ENCODE results near the gene SMYD3. TPM values are rescaled to one million over a fixed set of nuclear protein-coding genes. Genes with fewer than 3 reads are reported as not detected.

Gene SMYD3
- total and polyA plus RNA-seq, 2 of the 13 experiments (the other 11 are each of a cell fraction or from before 2014, with no cell fraction given) = 27.7 to 35.8 TPM

DNA sequence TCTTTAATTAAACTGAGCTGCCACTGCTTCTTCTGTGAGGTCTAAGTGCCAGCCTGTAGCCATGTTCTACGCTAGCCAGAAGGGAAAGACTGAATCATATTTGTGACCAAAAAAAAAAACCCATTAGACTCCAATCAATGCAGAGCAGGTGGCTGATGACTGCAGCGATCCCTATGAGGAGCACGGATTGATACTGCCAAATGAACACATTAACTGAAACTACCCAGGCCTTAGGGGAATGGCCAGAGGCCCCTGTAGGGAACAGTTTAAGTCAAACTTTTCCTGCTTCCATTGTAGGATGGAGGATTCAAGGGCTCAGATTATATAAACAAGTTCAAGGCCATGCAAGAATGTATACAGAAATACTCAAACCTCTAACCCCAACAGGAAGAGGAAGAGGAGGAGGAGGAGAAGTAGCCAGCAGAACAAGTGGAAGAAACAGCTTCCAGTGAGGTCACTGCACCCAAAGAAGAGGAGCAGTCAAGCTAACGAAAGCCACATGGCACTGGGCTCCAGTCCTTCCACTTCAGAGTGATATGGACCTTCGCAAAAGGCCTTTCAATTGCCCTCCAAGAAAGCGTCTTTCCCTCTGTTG is 328.3 kb downstream of the SMYD3 start (continued):
- TF ChIP-seq FOXJ3 (CRISPR knock-in tag; IDR thresholded peaks at IDR 0.05; ENCODE audit: borderline replicate concordance) (no peak), ZNF256 (CRISPR knock-in tag; conservative IDR thresholded peaks at IDR 0.05) (no peak), FOXA3 (CRISPR knock-in tag; IDR thresholded peaks at IDR 0.05) (0 out of 2 replicates have a peak, but pooled peaks have one; percentile 19), SALL1 (CRISPR knock-in tag; IDR thresholded peaks at IDR 0.05) (0 out of 2 replicates have a peak, but pooled peaks have one; percentile 15), U2AF2 (IDR thresholded peaks at IDR 0.05; ENCODE audit: low read depth, low read length) (no peak), SAP130 (CRISPR knock-in tag; IDR thresholded peaks at IDR 0.05; ENCODE audit: low read depth) (peak; percentile 19; the same call in 1 of the 2 replicates), REPIN1 (CRISPR knock-in tag; IDR thresholded peaks at IDR 0.05; ENCODE audit: borderline replicate concordance, low read depth) (no peak), GATAD2A (CRISPR knock-in tag; IDR thresholded peaks at IDR 0.05) (0 out of 2 replicates have a peak, but pooled peaks have one; percentile 43)
- TF ChIP-seq, protein P1, sequence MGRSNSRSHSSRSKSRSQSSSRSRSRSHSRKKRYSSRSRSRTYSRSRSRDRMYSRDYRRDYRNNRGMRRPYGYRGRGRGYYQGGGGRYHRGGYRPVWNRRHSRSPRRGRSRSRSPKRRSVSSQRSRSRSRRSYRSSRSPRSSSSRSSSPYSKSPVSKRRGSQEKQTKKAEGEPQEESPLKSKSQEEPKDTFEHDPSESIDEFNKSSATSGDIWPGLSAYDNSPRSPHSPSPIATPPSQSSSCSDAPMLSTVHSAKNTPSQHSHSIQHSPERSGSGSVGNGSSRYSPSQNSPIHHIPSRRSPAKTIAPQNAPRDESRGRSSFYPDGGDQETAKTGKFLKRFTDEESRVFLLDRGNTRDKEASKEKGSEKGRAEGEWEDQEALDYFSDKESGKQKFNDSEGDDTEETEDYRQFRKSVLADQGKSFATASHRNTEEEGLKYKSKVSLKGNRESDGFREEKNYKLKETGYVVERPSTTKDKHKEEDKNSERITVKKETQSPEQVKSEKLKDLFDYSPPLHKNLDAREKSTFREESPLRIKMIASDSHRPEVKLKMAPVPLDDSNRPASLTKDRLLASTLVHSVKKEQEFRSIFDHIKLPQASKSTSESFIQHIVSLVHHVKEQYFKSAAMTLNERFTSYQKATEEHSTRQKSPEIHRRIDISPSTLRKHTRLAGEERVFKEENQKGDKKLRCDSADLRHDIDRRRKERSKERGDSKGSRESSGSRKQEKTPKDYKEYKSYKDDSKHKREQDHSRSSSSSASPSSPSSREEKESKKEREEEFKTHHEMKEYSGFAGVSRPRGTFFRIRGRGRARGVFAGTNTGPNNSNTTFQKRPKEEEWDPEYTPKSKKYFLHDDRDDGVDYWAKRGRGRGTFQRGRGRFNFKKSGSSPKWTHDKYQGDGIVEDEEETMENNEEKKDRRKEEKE (IDR thresholded peaks at IDR 0.05) = no peak
- TF ChIP-seq, protein P2, sequence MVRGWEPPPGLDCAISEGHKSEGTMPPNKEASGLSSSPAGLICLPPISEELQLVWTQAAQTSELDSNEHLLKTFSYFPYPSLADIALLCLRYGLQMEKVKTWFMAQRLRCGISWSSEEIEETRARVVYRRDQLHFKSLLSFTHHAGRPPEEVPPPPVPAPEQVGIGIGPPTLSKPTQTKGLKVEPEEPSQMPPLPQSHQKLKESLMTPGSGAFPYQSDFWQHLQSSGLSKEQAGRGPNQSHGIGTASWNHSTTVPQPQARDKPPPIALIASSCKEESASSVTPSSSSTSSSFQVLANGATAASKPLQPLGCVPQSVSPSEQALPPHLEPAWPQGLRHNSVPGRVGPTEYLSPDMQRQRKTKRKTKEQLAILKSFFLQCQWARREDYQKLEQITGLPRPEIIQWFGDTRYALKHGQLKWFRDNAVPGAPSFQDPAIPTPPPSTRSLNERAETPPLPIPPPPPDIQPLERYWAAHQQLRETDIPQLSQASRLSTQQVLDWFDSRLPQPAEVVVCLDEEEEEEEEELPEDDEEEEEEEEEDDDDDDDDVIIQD (CRISPR knock-in tag; IDR thresholded peaks at IDR 0.05; ENCODE audit: low read depth) = peak; percentile 18; the same call in 1 of the 2 replicates
- TF ChIP-seq, protein P3, sequence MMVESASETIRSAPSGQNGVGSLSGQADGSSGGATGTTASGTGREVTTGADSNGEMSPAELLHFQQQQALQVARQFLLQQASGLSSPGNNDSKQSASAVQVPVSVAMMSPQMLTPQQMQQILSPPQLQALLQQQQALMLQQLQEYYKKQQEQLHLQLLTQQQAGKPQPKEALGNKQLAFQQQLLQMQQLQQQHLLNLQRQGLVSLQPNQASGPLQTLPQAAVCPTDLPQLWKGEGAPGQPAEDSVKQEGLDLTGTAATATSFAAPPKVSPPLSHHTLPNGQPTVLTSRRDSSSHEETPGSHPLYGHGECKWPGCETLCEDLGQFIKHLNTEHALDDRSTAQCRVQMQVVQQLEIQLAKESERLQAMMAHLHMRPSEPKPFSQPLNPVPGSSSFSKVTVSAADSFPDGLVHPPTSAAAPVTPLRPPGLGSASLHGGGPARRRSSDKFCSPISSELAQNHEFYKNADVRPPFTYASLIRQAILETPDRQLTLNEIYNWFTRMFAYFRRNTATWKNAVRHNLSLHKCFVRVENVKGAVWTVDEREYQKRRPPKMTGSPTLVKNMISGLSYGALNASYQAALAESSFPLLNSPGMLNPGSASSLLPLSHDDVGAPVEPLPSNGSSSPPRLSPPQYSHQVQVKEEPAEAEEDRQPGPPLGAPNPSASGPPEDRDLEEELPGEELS (CRISPR knock-in tag; IDR thresholded peaks at IDR 0.05) = peak; percentile 52; the same call in 1 of the 2 replicates
- TF ChIP-seq, protein P4, sequence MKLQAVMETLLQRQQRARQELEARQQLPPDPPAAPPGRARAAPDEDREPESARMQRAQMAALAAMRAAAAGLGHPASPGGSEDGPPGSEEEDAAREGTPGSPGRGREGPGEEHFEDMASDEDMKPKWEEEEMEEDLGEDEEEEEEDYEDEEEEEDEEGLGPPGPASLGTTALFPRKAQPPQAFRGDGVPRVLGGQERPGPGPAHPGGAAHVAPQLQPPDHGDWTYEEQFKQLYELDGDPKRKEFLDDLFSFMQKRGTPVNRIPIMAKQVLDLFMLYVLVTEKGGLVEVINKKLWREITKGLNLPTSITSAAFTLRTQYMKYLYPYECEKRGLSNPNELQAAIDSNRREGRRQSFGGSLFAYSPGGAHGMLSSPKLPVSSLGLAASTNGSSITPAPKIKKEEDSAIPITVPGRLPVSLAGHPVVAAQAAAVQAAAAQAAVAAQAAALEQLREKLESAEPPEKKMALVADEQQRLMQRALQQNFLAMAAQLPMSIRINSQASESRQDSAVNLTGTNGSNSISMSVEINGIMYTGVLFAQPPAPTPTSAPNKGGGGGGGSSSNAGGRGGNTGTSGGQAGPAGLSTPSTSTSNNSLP (IDR thresholded peaks at IDR 0.05; ENCODE audit: low read depth, low read length) = no peak
- TF ChIP-seq, protein P5, sequence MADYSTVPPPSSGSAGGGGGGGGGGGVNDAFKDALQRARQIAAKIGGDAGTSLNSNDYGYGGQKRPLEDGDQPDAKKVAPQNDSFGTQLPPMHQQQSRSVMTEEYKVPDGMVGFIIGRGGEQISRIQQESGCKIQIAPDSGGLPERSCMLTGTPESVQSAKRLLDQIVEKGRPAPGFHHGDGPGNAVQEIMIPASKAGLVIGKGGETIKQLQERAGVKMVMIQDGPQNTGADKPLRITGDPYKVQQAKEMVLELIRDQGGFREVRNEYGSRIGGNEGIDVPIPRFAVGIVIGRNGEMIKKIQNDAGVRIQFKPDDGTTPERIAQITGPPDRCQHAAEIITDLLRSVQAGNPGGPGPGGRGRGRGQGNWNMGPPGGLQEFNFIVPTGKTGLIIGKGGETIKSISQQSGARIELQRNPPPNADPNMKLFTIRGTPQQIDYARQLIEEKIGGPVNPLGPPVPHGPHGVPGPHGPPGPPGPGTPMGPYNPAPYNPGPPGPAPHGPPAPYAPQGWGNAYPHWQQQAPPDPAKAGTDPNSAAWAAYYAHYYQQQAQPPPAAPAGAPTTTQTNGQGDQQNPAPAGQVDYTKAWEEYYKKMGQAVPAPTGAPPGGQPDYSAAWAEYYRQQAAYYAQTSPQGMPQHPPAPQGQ (CRISPR knock-in tag; IDR thresholded peaks at IDR 0.05; ENCODE audit: borderline replicate concordance) = no peak
- TF ChIP-seq, protein P6, sequence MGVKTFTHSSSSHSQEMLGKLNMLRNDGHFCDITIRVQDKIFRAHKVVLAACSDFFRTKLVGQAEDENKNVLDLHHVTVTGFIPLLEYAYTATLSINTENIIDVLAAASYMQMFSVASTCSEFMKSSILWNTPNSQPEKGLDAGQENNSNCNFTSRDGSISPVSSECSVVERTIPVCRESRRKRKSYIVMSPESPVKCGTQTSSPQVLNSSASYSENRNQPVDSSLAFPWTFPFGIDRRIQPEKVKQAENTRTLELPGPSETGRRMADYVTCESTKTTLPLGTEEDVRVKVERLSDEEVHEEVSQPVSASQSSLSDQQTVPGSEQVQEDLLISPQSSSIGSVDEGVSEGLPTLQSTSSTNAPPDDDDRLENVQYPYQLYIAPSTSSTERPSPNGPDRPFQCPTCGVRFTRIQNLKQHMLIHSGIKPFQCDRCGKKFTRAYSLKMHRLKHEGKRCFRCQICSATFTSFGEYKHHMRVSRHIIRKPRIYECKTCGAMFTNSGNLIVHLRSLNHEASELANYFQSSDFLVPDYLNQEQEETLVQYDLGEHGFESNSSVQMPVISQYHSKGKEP (CRISPR knock-in tag; IDR thresholded peaks at IDR 0.05) = no peak
